ENCODE data around the gene PHF13. TPM values are rescaled to one million over a fixed set of nuclear protein-coding genes. Genes with fewer than 3 reads are reported as not detected.
"Not testable (repeated sequence)": the region's sequence is repeated elsewhere in the genome, so short reads cannot be mapped to it uniquely, and the experiment has no call there.

The PHF13 gene
- total RNA-seq, 1 donor from 2014 or later, result 13.8 TPM

DNA sequence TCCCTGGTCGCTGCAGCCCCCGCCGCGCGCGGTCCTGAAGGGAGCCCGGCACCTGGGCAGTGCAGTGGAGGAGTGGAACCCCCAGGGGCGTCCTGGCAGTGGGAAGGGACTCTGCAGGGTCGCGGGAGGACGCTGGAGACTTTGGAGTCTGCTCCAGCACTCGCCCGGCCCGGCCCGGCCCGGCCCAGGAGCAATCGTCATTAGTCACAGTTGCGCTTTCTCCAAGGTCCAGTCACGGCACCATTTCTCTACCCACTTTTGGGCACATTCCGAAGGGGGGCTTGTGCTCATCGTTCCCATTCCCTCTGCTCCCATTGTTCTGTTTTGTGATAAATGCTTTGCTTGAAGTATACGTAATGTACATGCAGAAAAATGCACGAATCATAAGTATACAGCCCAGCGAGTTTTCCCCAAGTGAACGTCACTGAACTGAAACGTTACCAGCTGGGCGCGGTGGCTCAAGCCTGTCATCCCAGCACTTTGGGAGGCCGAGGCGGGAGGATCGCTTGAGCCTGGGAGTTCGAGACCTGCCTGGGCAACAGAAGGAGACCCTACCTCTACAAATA, 12.1 kb downstream of the PHF13 start:
- intact Hi-C loops (cut with micrococcal nuclease), result loop anchor here (1.0 to 5.0 kb wide), 5 partner anchors 12 to 77 kb away; partner anchors contain the start of genes DNAJC11, NOL9, PHF13 and ZBTB48

DNA sequence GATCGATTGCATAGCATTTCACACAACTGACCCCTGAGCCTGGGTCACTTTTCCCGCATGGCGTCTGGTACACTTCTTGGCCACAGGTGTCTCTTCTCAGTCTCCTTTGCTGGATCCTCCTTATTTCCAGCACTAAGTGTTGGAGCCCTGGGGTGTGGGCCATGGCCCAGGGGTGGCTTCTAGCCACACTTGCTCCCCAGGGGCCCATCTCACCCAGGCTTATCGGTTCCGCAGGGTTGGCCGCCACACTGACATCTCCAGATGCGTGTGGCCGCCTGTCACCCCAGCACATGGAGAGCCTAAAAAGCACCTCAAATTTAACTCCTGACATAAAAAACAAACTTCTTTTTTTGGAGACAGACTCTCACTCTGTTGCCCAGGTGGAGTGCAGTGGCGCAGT, 13.5 kb downstream of the PHF13 start:
- intact Hi-C loops (cut with micrococcal nuclease), result loop anchor here (5.0 kb wide), 1 partner anchor 75 kb away; the partner anchor contains the start of gene DNAJC11

DNA sequence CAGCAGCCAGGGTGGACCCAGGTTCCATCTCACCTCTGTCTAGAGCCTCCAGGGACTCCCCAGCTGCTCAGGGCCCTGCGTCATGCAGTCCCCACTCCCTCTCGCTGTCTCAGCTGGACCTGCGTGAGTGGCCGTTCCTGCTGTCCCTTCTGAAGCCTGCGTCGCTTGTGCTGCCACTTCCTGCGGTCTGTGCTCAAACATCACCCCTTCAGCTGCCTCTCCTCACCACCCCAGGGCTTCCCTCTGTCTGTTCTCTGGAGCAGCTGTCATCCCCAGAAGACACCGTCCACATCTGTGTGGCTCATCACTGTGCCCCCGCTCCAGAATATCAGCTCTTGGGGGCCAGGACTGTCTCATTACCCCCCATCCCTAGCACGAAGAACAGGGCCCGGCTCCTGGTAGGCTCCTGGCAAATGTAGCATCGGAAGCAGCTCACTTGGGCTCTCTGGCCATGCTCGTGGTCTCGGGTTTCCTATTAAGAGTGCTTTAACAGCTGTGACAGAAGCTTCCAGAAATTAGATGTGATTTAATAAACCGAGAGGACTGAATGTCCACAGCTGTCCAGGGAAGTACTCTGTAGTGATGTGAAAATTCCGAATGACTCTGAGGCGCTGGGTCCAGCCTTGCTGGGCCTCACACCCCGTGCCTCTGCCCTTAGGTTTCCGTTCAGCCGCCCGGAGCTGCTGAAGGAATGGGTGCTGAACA, 14.5 kb downstream of the PHF13 start:
- intact Hi-C loops (cut with micrococcal nuclease), result loop anchor here (5.0 kb wide), 1 partner anchor 74 kb away; the partner anchor contains the start of gene DNAJC11

DNA sequence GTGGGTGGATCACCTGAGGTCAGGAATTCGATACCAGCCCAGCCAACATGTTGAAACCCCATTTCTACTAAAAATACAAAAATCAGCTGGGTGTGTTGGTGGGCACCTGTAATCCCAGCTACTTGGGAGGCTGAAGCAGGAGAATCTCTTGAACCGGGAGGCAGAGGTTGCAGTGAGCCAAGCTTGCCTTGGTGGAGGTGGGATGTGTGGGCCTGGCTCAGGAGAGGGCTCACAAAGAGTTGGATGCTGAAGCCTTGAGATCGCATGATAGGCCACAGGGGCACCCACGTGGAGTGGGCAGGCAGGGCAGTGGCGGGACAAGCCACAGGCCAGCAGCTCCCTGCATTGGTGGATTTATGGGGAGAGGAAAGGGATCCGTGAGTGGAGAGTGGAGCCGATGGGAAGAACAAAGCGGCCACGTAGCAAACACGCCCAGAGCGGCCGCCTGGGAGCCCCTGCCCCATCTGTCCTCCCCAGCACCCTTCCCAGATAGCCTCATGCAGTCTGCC, 15.5 kb downstream of the PHF13 start:
- intact Hi-C loops (cut with micrococcal nuclease), result loop anchor here (5.0 kb wide), 1 partner anchor 73 kb away; the partner anchor contains the start of gene DNAJC11

DNA sequence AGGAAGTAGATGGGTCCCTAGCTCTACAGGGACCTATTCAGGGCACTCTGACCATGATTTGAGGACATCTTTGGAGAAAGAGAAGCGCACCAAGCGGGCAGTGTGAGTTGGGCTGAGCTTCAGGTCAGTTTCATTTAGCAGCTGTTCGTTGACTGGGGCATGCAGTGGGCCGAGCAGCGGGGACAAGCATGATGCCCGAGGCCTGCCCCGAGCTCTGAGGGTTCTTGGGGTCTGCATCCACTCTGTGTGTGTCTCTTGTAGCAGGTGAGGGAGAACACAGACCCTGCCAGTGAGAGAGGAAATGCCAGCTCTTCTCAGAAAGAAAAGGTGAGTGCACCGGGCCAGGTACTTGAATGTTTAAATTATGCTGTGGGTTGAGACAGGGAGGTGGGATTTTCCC, 16.5 kb downstream of the PHF13 start:
- intact Hi-C loops (cut with micrococcal nuclease), result no loop called here

DNA sequence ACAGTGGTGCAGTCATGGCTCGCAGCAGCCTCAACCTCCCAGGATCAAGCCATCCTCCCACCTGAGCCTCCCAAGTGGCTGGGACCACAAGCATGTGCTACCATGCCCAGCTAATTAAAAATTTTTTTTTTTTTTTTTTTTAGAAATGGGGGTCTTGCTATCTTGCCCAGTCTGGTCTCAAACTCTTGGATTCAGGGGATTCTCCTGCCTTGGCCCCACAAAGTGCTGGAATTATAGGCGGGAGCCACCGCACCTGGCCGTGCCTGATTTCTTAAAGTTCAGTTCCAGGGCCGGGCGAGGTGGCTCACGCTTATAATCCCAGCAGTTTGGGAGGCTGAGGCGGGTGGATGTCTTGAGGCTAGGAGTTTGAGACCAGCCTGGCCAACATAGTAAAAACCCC, 17.5 kb downstream of the PHF13 start:
- intact Hi-C loops (cut with micrococcal nuclease), result no loop called here

DNA sequence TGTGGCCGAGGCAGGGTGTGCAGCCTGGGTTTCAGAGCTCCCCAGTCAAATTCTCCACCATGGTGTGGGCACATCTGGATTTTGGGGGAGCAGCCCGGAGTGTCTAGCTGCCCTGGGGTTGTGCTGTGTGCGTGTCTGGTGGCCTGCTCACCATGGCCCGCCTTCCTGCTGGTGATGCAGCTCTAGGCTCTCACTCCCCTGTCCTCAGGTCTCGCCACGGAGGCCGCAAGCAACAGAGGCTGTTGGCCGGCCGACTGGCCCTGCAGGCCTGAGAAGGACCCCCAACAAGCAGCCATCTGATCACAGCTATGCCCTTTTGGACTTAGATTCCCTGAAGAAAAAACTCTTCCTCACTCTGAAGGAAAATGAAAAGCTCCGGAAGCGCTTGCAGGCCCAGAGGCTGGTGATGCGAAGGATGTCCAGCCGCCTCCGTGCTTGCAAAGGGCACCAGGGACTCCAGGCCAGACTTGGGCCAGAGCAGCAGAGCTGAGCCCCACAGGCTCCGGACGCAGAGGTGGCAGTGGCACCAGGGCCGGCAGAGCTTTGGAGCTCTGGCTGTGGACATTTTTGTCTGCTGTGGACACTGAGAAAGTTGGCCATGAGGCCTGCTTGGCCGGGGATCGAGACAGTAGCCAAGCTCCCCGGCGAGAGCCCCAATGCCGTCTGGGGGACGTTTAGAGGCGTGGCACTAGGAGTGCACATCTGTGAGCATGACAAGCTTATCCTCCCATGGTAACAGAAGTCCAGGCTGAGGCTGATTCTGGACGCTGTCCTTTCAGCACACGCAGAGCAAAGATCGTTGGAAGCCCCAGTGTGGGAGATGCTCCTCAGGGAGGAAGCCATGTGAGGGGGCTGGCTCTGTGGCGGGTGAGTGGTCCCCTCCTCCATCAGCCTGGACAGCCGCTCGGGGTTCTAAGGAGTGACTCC, 19.3 kb downstream of the PHF13 start:
- intact Hi-C loops (cut with micrococcal nuclease), result no loop called here

DNA sequence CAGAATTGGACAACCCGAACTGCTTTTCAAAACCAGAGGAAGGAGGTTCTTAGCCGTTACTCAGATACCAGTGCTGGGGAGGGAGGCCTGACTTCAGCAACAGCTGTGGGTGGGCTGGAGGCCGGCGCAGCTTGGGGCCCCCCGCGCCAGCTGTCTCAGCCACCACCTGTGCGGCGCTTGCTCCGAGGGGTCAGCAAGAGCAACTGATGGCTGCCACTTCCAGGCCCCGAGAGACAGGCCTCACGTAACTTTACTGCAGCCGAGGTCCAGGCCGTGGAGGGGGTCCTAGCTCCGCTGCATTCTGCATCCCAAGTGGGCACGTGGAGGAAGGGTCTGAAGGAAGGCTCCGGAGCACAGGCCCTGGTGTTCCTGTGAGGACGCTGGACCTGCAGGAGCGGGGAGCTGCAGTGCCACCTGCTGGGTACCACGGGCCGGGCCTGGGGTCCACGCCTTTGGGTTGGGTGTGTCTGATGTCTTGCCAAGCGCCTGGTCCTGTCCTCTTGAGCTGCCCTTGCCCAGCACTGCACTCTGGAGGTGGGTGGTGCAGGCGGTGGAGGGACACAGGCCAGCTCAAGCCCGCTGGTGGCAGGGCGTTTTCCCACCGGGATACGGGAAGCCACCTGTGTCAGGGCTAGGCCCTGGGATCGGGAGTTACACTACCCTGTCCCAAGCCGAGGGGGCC, 21.0 kb downstream of the PHF13 start:
- intact Hi-C loops (cut with micrococcal nuclease), result no loop called here

DNA sequence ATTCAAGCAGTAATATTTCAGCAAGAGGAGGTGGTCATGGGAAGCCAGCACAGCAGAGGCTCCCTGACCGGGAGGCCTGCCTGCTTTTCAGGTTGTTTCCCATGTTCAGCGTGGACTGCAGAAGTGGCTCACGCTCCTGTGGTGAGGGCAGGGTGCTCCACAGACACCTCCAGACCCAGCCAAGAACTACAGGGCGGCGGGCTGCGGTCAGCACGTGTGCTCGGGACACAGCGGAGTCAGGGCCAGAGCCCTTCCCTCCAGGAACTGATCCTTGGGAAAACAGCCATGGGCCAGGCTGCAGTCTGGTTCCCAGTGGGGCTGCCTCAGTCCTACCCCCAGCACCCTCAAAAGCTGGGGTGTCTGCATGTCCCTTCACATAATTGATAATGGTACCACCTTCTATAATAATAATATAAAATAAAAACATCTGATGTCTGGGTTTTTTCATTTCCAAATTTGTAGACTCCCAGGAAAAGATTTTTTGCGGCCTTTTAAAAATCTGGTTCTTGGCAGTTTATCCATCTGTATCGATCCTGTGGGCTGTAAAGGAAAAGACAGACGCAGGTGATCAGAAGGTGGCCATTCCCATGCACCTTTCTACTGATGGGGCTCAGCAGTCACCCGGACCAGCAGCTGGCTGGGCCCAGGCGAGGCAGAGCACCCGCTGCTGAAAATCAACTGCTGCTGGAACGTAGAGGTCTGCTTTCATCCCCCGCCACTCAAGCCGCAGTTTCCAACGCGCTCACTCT, 21.8 kb downstream of the PHF13 start:
- intact Hi-C loops (cut with micrococcal nuclease), result no loop called here

DNA sequence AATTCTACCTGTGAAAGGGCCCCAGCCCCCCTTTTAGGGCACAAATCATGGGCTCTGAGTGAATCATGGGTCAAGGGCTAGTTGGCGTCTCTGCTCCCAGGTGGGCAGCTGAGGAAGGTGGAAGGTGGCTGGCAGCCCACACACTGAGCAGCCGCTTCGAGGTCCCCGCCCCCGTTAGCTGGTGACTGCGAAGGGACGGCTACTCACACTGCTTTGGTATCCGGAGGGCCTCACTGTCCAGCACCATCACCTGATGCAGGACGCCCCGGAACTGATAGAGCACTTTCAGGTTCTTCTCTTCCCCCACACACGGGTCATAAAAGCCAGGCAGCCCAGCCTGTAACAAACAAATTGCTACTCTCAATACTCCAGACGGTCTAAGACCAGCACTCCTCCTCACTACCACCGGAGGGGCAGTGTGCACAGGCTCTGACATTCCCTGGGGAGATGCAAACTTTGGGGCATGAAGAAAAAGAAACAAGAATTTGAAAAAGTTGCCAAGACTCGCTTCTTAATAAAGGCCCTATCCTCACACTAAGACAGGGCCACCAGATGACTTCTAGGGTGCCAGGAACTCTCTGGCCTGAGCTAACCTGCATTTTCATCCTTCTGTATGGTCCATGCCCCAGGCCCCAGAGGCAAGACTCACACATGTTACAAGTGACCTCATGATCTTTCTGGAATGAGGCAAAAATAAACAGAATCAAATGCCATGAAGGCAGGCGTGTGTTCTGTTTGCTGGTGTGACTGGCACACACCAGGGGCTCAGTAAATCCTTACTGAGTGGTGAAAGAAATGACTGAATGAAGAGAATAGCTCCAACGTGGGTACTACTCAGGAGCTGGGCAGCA, 22.6 kb downstream of the PHF13 start:
- intact Hi-C loops (cut with micrococcal nuclease), result no loop called here

DNA sequence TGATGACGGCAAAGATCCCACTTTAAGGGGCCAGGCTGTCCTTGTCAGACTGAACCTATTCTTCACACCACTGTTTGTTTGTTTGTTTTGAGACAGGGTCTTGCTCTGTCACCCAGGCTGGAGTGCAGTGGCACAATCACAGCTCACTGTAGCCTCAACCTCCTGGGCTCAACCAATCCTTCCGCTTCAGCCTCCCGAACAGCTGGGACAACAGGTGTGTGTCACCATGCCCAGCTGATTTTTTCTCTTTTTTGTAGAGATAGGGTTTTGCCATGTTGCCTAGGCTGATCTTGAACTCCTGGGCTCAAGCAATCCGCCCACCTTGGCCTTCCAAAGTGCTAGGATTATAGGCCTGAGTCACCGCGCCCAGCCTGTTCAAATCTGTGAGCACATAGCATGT, 23.2 kb downstream of the PHF13 start:
- intact Hi-C loops (cut with micrococcal nuclease), result not testable (repeated sequence)

DNA sequence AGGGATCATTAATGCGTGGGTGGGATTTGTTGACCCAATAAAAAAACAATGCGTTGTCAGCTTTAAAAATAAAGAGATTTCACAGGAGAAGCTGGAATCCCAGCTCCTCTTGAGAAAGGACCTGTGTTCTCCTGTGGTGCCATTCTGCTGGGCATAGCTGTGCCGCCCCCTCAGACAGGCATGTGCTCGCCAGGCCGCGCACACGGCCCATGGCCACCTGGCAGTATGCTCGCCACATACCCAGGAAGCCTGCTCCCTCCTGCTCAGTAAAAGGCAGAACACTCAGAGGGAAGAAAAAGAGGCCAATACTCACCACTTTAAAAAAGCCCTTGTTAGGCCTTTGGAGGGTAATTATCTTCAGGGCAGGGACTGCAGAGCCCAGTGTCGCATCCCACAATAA, 24.2 kb downstream of the PHF13 start:
- intact Hi-C loops (cut with micrococcal nuclease), result no loop called here

DNA sequence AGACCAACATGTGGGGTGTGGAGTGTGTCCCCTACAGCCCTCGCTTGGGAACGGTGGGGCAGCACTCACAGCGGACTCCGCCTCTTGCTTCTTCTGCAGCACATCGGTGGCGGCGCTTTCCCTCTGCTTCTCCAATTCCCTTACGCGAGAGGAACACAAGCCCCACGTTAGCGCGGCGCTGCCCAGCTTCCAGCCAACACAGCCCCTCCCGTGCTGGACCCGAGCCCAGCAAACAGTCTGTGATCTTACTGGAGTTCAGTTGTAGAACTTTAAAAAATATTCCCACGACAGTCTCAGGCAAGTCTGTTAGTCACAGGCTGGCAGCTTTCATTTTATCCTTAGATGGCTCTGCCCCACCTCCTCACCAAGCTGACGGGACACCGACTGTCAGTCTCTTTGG, 24.7 kb downstream of the PHF13 start:
- intact Hi-C loops (cut with micrococcal nuclease), result no loop called here

DNA sequence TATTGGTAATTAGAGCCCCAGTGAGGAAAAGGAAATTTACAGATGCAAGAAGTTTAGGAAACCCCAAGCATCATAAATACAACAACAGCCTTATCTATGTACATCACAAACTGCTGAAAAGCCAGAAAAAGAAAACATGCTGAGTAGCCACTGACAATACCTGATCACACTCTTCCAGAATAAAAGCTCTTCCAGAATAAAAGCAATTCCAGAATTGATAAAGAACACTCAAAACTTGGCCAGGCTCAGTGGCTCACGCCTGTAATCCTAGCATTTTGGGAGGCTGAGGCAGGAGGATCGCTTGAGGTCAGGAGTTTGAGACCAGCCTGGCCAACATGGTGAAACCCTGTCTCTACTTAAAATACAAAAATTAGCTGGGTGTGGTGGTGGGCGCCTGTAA, 27.3 kb downstream of the PHF13 start:
- intact Hi-C loops (cut with micrococcal nuclease), result not testable (repeated sequence)

DNA sequence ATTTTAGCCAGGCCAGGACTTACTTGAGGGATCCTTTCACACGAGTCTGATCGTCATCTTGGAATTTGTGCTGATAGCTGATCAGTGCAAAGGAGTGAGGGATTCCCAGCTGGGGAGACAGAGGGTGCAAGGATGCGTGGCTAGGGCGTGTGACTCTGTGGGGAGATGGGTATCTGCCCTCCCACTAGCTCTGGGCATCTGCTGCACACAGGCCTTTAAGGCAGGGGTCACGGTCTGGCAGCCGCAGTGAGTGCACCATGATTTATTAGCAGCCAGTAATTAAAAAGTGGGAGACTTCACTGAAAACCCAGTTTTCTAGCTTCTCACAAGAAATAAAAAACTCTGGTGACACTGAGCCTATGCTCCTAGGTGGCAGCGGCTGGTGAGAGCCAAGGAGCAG, 31.5 kb downstream of the PHF13 start:
- intact Hi-C loops (cut with micrococcal nuclease), result no loop called here

DNA sequence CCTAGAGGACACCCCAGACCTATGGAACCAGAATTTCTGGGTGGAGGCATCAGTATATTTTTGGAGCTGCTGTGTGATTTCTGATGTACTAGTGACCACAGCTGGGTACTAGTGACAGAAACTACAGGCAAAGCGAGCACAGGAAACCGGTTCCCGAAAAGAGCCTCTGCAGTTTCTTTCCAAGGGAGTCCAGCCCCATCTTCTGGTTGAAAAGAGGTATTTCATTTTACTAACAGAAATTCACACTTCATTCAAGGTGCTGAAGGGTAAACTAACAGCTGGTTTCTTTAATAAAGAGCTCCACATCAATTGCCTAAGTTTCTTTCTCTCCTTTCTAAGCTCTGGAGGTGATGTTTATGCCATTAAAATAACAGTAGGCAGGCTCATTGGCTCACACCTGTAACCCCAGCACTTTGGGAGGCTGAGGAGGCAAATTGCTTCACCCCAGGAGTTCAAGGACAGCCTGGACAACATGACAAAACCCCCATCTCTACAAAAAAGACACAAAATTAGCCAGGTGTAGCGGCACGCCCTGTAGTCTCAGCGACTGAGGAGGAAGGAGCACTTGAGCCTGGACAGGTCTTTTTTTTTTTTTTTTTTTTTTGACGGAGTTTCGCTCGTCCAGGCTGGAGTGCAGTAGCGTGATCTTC, 33.1 kb downstream of the PHF13 start:
- intact Hi-C loops (cut with micrococcal nuclease), result loop anchor here (1.0 kb wide), 1 partner anchor 160 kb away; no protein-coding TSS in a partner anchor

DNA sequence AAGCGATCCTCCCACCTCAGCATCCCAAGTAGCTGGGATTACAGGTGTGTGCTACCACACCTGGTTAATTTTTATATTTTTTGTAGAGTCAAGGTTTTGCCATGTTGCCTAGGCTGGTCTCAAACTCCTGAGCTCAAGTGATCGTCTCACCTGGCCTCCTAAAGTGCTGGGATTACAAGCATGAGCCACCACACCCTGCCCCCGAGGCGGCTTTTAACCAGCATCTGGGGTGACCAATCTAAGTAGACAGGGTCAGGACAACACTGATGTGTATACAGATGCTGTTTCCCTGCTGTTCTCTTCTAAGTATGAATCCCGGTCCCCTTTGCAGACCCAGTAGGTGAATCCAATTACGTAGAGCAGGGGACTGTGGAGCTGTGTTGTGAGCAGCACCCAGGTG, 35.0 kb downstream of the PHF13 start:
- intact Hi-C loops (cut with micrococcal nuclease), result no loop called here

DNA sequence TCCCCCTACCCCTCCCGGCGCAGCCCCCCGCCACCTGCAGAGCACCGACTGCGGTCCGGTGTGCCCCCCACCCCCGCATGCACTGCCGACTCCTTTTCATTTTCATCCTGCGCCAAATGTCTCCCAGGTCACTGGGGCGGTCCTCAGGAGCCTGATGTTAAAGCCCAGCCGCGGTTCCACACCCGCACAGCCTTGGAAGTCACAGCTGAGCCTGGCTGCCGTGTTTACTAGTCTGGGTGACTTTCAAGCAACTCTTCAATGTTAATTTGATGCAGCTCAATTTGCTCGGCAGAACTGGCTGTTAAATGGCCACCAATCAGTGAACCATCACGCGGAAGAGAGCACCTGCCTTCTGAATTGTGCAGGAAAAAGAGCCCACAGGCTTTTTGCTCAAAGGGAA, 38.4 kb downstream of the PHF13 start:
- intact Hi-C loops (cut with micrococcal nuclease), result no loop called here

DNA sequence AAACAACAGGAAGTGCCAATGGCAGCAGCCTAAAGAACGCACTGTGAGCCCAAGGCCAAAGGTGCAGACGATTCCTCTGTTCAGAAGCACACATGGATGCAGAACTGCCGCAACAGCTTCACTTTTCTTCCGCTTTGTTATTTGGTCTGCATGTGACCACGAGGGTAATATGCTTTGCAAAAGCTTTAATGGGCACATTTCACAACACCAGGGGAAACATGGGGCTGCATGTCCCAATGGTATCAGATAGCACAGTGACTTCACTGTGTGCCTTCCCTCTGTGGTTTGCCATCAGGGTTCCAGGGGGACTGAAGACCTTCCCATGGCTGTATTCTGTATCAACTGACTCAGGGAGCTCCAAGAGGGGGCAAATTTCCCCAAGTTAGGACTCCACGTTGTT, 39.5 kb downstream of the PHF13 start:
- intact Hi-C loops (cut with micrococcal nuclease), result no loop called here

Data from T-helper 1 cell treated with Interleukin-12 subunit alpha and Interleukin-12 subunit beta and Interleukin-4 antibody, amounts not matched to agents 30 ng/mL and 1 ng/mL, for 36 hours (primary cell).